ENCODE measurements around the gene OR13C8. TPM values are rescaled to one million over a fixed set of nuclear protein-coding genes. Genes with fewer than 3 reads are reported as not detected.
"Not testable (repeated sequence)": the region's sequence is repeated elsewhere in the genome, so short reads cannot be mapped to it uniquely, and the experiment has no call there.

Gene OR13C8
- total and polyA plus RNA-seq, 12 donors, result not detected

GRCh38 chr9:104580562-104580961 lies 11.6 kb downstream of the OR13C8 start:
- Histone ChIP-seq H3K9me3 (replicated peaks in 1 of 3) (no peaks in the 10 kb centered on the region), H3K4me1 (replicated peaks in 1 of 2) (no peaks in the 10 kb centered on the region), H3K27me3 (no peaks in the 10 kb centered on the region), H3K36me3 (replicated peaks in 1 of 2) (no peaks in the 10 kb centered on the region), H3K4me3 (no peak overlapping the region), H3K27ac (no peak overlapping the region)
- WGBS, 4 donors, result 93 to 100% (median 94%) methylated on average over 1 of the region's 1 CpG
- TF ChIP-seq POLR2A (IDR thresholded peaks at IDR 0.05) (no peak), CTCF (IDR thresholded peaks at IDR 0.05) (no peak)
- DNase-seq, result no peak
- intact Hi-C loops (cut with DNase I), result no loop called here

- Histone ChIP-seq H3K36me3 (replicated peaks in 1 of 2) (no peaks in the 10 kb centered on the region), H3K27ac (no peak overlapping the region), H3K4me1 (replicated peaks in 1 of 2) (no peaks in the 10 kb centered on the region), H3K27me3 (no peaks in the 10 kb centered on the region), H3K9me3 (replicated peaks in 1 of 3) (no peaks in the 10 kb centered on the region), H3K4me3 (no peak overlapping the region)
- intact Hi-C loops (cut with DNase I), result no loop called here
- no peak for DNase-seq
- TF ChIP-seq POLR2A (IDR thresholded peaks at IDR 0.05) (no peak), CTCF (IDR thresholded peaks at IDR 0.05) (no peak)
- WGBS, 4 donors, result 50 to 88% (median 82%) methylated on average over 1 of the region's 1 CpG
Observed at GRCh38 chr9:104586496-104587180, 17.7 kb downstream of the OR13C8 start.

DNA sequence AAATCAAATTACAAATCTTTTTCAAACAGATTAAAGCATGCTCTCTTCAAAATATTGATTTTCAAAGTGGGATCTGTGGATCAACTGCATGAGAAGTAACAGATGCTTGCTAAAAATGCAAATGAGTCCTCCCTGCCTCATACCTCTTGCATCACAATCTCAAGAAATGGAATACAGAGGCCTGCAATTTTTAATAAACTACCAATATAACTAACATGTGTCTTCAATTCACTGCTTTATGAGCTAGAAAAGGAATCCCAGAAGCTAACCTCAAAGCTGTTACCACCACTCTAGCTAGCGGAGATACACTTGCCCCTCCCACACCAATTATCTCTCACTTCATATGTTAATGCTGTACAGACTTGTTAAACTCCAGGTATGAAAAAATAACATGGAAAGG lies 20.7 kb downstream of the OR13C8 start:
- intact Hi-C loops (cut with DNase I), result no loop called here

DNA sequence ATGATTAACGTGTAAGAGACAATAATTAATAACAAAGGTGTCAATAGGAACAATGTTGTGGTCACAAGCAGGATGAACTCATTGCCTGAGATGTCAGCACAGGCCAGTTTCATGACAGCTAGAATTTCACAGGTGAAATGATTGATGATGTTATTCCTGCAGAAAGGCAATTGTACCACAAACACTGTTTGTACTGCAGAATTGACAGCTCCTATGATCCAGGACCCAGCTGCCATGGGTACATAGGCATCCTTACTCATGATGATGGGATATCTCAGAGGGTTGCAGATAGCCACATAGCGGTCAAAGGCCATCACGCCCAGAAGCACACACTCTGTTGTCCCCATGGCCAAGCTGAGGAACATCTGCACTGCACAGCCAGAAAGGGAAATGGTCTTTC lies 29.8 kb downstream of the OR13C8 start:
- H3K36me3 ChIP-seq (replicated peaks in 1 of 2); DNase-seq; H3K27me3 ChIP-seq; H3K4me1 ChIP-seq (replicated peaks in 1 of 2); intact Hi-C loops (cut with DNase I); H3K4me3 ChIP-seq; H3K27ac ChIP-seq; H3K9me3 ChIP-seq (replicated peaks in 1 of 3): not testable (repeated sequence)
- WGBS, 4 donors, result 64 to 87% (median 73%) methylated on average over 1 to 3 of the region's 3 CpGs

More for the DNA sequence above, 20.7 kb downstream of the OR13C8 start:
- H3K36me3 ChIP-seq (replicated peaks in 1 of 2), result no peaks in the 10 kb centered on the region
- H3K9me3 ChIP-seq (replicated peaks in 1 of 3), result no peaks in the 10 kb centered on the region
- TF ChIP-seq POLR2A (IDR thresholded peaks at IDR 0.05), result no peak
- no peak for TF ChIP-seq CTCF (IDR thresholded peaks at IDR 0.05)
- no peak overlapping the region for H3K4me3 ChIP-seq
- H3K27ac ChIP-seq, result no peak overlapping the region
- 36 to 90% (median 81%) methylated on average over 1 of the region's 1 CpG for WGBS, 4 donors
- no peaks in the 10 kb centered on the region for H3K27me3 ChIP-seq
- DNase-seq, result no peak
- no peaks in the 10 kb centered on the region for H3K4me1 ChIP-seq (replicated peaks in 1 of 2)

GRCh38 chr9:104599313-104599712 lies 30.3 kb downstream of the OR13C8 start, which contains the start of gene OR13C5:
Gene OR13C5, minus strand, starts transcription at chr9:104599413. Its CDS starts 0 bp downstream, at chr9:104599413.
- H3K9me3 ChIP-seq (replicated peaks in 1 of 3); H3K27ac ChIP-seq; intact Hi-C loops (cut with DNase I); DNase-seq; H3K27me3 ChIP-seq; H3K4me3 ChIP-seq; H3K36me3 ChIP-seq (replicated peaks in 1 of 2); H3K4me1 ChIP-seq (replicated peaks in 1 of 2): not testable (repeated sequence)
